ENCODE results near the gene UFM1.
"Not testable (repeated sequence)": the region's sequence is repeated elsewhere in the genome, so short reads cannot be mapped to it uniquely, and the experiment has no call there.

The UFM1 gene

GRCh38 chr13:38348861-38349389 lies 726 bp upstream of the UFM1 start:
- TF ChIP-seq CTCF (IDR thresholded peaks at IDR 0.05; ENCODE audit: extremely low read depth, missing control alignments): no peak
- no peak for DNase-seq (ENCODE audit: low spot score)

- no peak for TF ChIP-seq CTCF (IDR thresholded peaks at IDR 0.05; ENCODE audit: extremely low read depth, missing control alignments)
- peak; percentile 35 for DNase-seq (ENCODE audit: low spot score)
These were observed 515 bp downstream of the UFM1 start for GRCh38 chr13:38350114-38350617.

GRCh38 chr13:38355595-38356119 lies 6.0 kb downstream of the UFM1 start:
- no peak for DNase-seq (ENCODE audit: low spot score)
- no peak for TF ChIP-seq CTCF (IDR thresholded peaks at IDR 0.05; ENCODE audit: extremely low read depth, missing control alignments)

GRCh38 chr13:38358684-38359083 lies 9.0 kb downstream of the UFM1 start:
- TF ChIP-seq CTCF (IDR thresholded peaks at IDR 0.05; ENCODE audit: extremely low read depth, missing control alignments): no peak
- DNase-seq (ENCODE audit: low spot score): no peak

- no peak for TF ChIP-seq CTCF (IDR thresholded peaks at IDR 0.05; ENCODE audit: extremely low read depth, missing control alignments)
- no peak for DNase-seq (ENCODE audit: low spot score)
These were observed 12.1 kb downstream of the UFM1 start for GRCh38 chr13:38361542-38362262.

GRCh38 chr13:38363219-38363618 lies 13.6 kb downstream of the UFM1 start:
- no peak for TF ChIP-seq CTCF (IDR thresholded peaks at IDR 0.05; ENCODE audit: extremely low read depth, missing control alignments)
- DNase-seq (ENCODE audit: low spot score): no peak

GRCh38 chr13:38363746-38364145 lies 14.1 kb downstream of the UFM1 start:
- DNase-seq (ENCODE audit: low spot score): not testable (repeated sequence)
